Limb (tissue), 2 donors: ENCODE results near the gene NEAT1.

Source experiments
- DNase-seq, 2 donors: peaks; one replicate each; pipeline ENCODE4 v3.0.0-alpha.2; 2016; ENCODE audit errors: extremely low spot score in 2 of 2

Gene NEAT1

DNA sequence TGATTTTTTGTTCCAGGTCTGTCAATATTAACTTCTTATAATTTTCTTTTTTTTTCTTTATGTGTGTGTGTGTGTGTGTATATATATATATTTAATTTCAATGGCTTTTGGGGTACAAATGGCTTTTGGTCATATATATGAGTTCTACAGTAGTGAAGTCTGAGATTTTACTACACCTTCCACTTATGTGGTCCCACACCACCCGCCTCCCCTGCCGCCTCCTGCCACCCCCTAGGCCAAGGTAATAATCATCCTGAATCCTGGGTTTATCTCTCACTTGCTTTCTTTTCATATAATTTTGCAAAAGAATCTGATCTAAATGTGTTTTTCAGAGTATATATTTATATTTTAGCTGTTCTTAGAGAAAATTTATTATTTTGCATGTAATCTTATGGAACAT lies 11.1 kb downstream of the NEAT1 start:
- DNase-seq = no peak

DNA sequence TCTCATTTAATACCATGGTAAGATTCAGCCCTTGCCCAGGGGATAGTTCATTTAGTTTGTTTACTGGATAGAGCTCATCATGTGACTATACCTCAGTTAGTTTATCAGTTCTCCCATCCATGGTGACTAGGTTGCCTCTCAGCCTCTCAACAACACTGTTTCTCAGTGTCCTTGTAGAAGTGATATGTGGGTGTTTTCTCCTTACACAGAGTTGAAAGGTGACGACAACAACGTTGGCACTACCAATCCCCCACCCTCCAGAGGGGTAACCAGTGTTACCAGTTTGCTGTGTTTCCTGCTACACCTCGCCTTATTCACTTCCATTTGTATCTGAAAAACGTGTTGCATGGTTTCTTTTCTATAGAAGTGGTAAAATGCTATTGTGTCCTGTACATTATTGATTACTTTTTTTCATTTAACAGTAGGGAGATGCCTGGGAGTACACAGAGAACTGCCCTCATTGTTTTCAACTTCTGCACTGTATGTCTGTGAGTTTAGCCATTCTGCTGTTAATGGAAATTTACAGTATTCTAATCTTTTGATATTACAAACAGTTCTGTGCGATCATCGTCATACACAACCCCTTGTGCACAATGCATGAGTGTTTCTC lies 11.6 kb downstream of the NEAT1 start:
- no peak for DNase-seq

GRCh38 chr11:65434667-65435410 lies 12.2 kb downstream of the NEAT1 start:
- DNase-seq = no peak

DNA sequence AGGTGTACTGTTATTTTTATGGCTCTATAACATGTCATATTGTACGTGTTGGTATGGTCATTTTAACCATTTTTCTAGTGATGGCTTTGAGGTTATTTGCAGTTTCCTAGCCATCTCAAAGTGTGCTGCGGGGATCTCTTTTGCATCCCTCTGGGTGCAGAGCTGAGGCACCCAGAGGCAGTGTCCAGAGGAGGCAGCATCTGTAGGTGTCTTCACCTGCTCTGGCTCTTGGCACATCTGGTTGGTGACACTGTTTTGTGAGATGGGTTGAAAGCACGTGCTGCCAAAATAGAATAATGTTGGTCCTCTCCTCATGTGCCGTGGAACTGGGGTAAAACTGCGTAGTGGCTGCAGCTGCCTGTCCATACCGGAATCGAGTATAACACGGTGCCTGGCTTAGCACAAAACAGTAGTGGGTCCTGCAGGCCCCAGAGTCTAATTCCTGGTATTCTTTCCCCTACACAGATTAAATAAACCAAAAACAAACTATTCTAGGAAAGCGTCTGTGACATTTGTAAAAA lies 12.9 kb downstream of the NEAT1 start:
- DNase-seq = no peak

DNA sequence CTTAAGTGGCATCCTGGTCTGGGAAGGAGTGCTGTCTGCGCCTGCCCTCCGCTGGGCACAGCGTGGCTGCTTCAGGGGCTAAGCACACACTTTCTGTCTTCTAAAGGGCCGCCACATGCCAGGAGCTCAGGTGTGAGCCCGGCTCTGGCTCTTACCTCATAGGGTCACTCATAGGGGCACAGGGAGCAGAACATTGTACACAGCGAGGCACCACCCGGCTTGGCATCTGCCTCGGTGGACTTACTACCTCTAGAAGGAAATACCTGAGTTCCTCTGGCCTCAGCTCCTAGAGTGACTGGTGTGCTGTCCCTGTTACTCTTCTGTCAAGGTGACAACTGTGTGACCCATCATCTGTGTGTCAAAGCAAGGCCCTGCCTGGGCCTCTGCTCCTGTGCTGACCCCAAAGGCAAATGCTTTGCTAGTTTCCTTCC lies 13.4 kb downstream of the NEAT1 start:
- no peak for DNase-seq

- no peak for DNase-seq
These were observed 13.9 kb downstream of the NEAT1 start for GRCh38 chr11:65436412-65437032.

- DNase-seq = no peak
These were observed 15.0 kb downstream of the NEAT1 start for GRCh38 chr11:65437436-65438227.

GRCh38 chr11:65438257-65439151 lies 15.9 kb downstream of the NEAT1 start:
- DNase-seq = no peak

DNA sequence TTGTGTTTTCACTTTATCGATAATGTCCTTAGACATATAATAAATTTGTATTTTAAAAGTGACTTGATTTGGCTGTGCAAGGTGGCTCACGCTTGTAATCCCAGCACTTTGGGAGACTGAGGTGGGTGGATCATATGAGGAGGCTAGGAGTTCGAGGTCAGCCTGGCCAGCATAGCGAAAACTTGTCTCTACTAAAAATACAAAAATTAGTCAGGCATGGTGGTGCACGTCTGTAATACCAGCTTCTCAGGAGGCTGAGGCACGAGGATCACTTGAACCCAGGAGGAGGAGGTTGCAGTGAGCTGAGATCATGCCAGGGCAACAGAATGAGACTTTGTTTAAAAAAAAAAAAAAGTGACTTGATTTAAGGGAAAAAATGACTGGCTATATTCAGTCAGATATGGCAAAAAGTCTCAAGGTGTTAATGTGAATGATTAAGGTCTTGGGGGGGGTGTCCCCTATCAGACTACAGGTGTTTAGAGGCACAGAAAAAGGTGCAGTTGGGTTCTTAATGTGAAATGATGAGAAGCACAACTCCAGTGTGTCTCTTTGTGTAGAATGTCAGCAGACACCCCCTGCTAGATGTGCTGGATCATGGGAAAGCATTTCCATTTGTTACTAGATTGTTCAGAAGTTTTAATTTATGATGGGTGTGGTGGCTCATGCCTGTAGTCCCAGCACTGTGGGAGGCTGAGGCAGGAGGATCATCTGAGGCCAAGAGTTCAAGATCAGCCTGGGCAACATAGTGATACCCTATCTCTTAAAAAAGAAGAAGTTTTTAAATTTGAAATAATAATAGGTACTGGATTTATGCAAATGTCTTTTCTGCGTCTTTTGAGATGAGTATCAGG lies 17.0 kb downstream of the NEAT1 start:
- no peak for DNase-seq

- no peak for DNase-seq
These were observed 18.4 kb downstream of the NEAT1 start for GRCh38 chr11:65440831-65441499.

DNA sequence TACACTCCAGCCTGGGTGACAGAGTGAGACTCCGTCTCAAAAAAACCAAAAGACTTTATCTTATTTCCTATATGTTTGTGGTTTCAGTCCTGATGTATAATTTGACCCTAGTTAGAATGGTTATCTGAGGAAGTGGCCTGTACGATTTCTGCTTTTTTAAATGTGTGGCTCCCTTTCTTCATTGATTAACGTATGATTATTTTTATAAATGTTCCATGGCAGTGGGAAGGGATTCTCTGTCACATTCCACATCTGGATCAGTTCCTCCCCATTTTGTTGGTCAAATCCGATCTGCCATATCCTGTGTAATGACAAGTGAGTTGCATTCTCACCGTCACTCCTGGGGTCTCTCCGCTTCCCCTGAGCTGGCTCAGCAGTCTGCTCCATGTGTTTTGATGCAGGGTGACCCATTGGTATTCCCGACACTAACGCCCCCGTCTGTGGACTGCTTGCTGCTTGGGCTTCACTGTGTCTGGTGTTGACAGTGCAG lies 20.3 kb downstream of the NEAT1 start:
- no peak for DNase-seq

GRCh38 chr11:65444314-65445051 lies 21.9 kb downstream of the NEAT1 start:
- no peak for DNase-seq

GRCh38 chr11:65445101-65445603 lies 22.6 kb downstream of the NEAT1 start:
- no peak for DNase-seq

GRCh38 chr11:65445604-65446445 lies 23.2 kb downstream of the NEAT1 start:
- no peak for DNase-seq

GRCh38 chr11:65446446-65447277 lies 24.1 kb downstream of the NEAT1 start:
- no peak for DNase-seq

GRCh38 chr11:65448074-65448417 lies 25.4 kb downstream of the NEAT1 start:
- DNase-seq = no peak
